Heart right ventricle (tissue), 16 donors: ENCODE measurements around the gene TMEM63C. TPM values are rescaled to one million over a fixed set of nuclear protein-coding genes. Genes with fewer than 3 reads are reported as not detected.
A peak's percentile ranks its signal among the peaks of the same experiment; 100 is the strongest.

Experiments
- ATAC-seq, 8 donors: fragments of 200-7000 bp; cut with Tn5 transposase; one replicate each; pipeline ENCODE4 v1.9.1; 2020; ENCODE audit warnings: mild to moderate bottlenecking in 8 of 8, moderate library complexity in 8 of 8, moderate number of reproducible peaks in 1 of 8
- DNase-seq, 2 donors: peaks; one replicate each; pipeline ENCODE4 v3.0.0-alpha.2; 2020
- H3K27ac ChIP-seq, 10 donors: fragments of 200-600 bp; sonication (generic) in 2 of 10; one replicate each; pipeline versions ENCODE4 v1.5.0 to v1.8.0; 2020 to 2022; ENCODE audit warnings: mild to moderate bottlenecking in 3 of 10
- H3K27me3 ChIP-seq, 7 donors: fragments of 200-600 bp; one replicate each; pipeline ENCODE4 v1.8.0; 2021 to 2022; ENCODE audit warnings: mild to moderate bottlenecking in 2 of 7
- H3K36me3 ChIP-seq, 9 donors: fragments of 200-600 bp; sonication (generic) in 1 of 9; one replicate each; pipeline versions ENCODE4 v1.5.0 to v1.8.0; 2020 to 2022; ENCODE audit warnings: mild to moderate bottlenecking in 2 of 9
- H3K4me1 ChIP-seq, 9 donors: fragments of 200-600 bp; sonication (generic) in 1 of 9; one replicate each; pipeline versions ENCODE4 v1.5.0 to v1.8.0; 2020 to 2022; ENCODE audit warnings: mild to moderate bottlenecking in 4 of 9
- H3K4me3 ChIP-seq, 10 donors: fragments of 200-600 bp; sonication (generic) in 2 of 10; one replicate each; pipeline versions ENCODE4 v1.5.0 to v1.8.0; 2020 to 2022; ENCODE audit warnings: mild to moderate bottlenecking in 7 of 10, moderate library complexity in 2 of 10
- H3K9me3 ChIP-seq, 11 donors: fragments of 200-600 bp in 10 of 11; sonication (generic) in 2 of 11; one replicate each; pipeline versions ENCODE4 v1.5.0 to v1.8.0; 2013 to 2022; ENCODE audit warnings: mild to moderate bottlenecking in 2 of 11, control low read depth in 1 of 11, moderate library complexity in 1 of 11
- CTCF ChIP-seq, 9 donors: fragments of 200-600 bp; sonication (generic) in 2 of 9; IDR thresholded peaks; one replicate each; pipeline versions ENCODE4 v1.5.0 to v1.8.0; 2021 to 2022; ENCODE audit warnings: antibody characterized with exemption in 9 of 9, mild to moderate bottlenecking in 5 of 9, moderate library complexity in 1 of 9
- WGBS, 2 donors: extraction: QIAGEN DNeasy Blood & Tissue Kit; methylation state at CpG; one replicate each; pipeline ENCODE4 v1.1.7; 2013; ENCODE audit warnings: inconsistent platforms in 1 of 2; 5-methylcytosine and 5-hydroxymethylcytosine counted together
- intact Hi-C, 10 donors: fragments of 100-400 bp; cut with DNase I; formaldehyde crosslinking; loops; one replicate each; pipeline versions ENCODE4 v1.11.1 to v1.14.2; 2022
- polyA plus RNA-seq, 2 donors: library from polyadenylated mRNA; stranded (reverse); fragments of 200-250 nt; gene quantifications; one replicate each; pipeline ENCODE4 v1.2.3, GENCODE V29; 2013
- total RNA-seq, 10 donors: library from RNA; stranded (reverse); fragmentation: NEBNext Ultra II Directional in 3 of 10; extraction: Animal tissue kit (Norgen Biotek cat#: 25700) in 3 of 10; gene quantifications; one replicate each; pipeline versions ENCODE4 v1.2.1 to v1.2.4, GENCODE V29; 2021 to 2023
- donor health status: Arrhythmogenic right ventricular cardiomyopathy.
- donor health status: ischemic (EF 13 %, LVEDD 7.1; RV severe dilation, severe dysfunction).
- donor health status: healthy with polysubstance abuse.
- donor health status: DM: no; HTN: yes; CAD: no.
- donor health status: DM: no; HTN: no; CAD: no.
- donor health status: ischemic (EF 25% LVEDD 6.9; RV normal size, moderate dysfunction).
- donor health status: ischemic (EF 25% LVEDD 5.7; RV mildly dilated, moderate dysfunction).
- donor health status: healthy.
- donor health status: DM: yes; HTN: yes; CAD: no.
- donor health status: Ischemic cardiomyopathy.
- donor health status: ischemic (EF 35%, LVEDD 5.7; RV mildly dilated, moderate dysfunction).
- donor health status: nonischemic (EF 11% LVEDD 7.7; RV severe dilation, severe dysfunction).
- donor health status: DM: yes; HTN: yes; CAD: no.
- donor health status: PGD.
- donor health status: ischemic (EF 29% LVEDD 5.4; RV normal size, mild dysfunction).
- donor health status: nonischemic (EF 23%, LVEDD 6.1; RV moderate dilation, normal function).

TMEM63C gene
- total and polyA plus RNA-seq, 12 donors = under 0.01 to 7.2 (median 0.53) TPM

- ATAC-seq (peak in 7 of 8 donors; percentile 34 to 58 (median 53)), DNase-seq (no peak)
- Histone ChIP-seq H3K36me3 (no peaks in the 10 kb centered on the region), H3K9me3 (no peaks in the 10 kb centered on the region), H3K4me1 (peaks cover 7 to 29% (median 26%) of the 10 kb centered on the region in 9 donors), H3K27ac (no peak within 1 kb of the TSS), H3K4me3 (peak within 1 kb of the TSS in 9 of 10 donors; percentile 34 to 53 (median 44)), H3K27me3 (peaks cover 25 to 100% (median 100%) of the 10 kb centered on the region in 7 donors)
- intact Hi-C loops = loop anchor here in 1 of 10 donors (5.0 kb wide), 1 partner anchor 171 kb away; no protein-coding TSS in a partner anchor
- 0 to 1% methylated on average over 74 to 77 of the region's 77 CpGs for WGBS, 2 donors
- TF ChIP-seq CTCF (IDR thresholded peaks at IDR 0.05) = peak in 7 of 9 donors; percentile 13 to 50 (median 41)
Observed at GRCh38 chr14:77141214-77142004, 40.2 kb upstream of the TMEM63C start, which contains the start of gene ZDHHC22. Gene ZDHHC22, minus strand, starts transcription at chr14:77141791. Its CDS starts 2,053 bp downstream, at chr14:77139738.

- 5 to 8% methylated on average over 9 of the region's 9 CpGs for WGBS, 2 donors
- ATAC-seq = no peak
- H3K4me3 ChIP-seq = peak overlapping the region in 5 of 10 donors; percentile 43 to 53 (median 45)
- no peaks in the 10 kb centered on the region for H3K9me3 ChIP-seq
- no peaks in the 10 kb centered on the region for H3K36me3 ChIP-seq
- TF ChIP-seq CTCF (IDR thresholded peaks at IDR 0.05) = no peak
- intact Hi-C loops = loop anchor here in 1 of 10 donors (5.0 kb wide), 1 partner anchor 170 kb away; no protein-coding TSS in a partner anchor
- no peak overlapping the region for H3K27ac ChIP-seq
- H3K4me1 ChIP-seq = peaks cover 7 to 29% (median 26%) of the 10 kb centered on the region in 9 donors
- DNase-seq = no peak
- H3K27me3 ChIP-seq = peaks cover 25 to 100% (median 100%) of the 10 kb centered on the region in 7 donors
Observed at GRCh38 chr14:77142005-77142800, 39.4 kb upstream of the TMEM63C start.

GRCh38 chr14:77143071-77143470, 38.5 kb upstream of the TMEM63C start:
- H3K27ac ChIP-seq = no peak overlapping the region
- H3K36me3 ChIP-seq = no peaks in the 10 kb centered on the region
- TF ChIP-seq CTCF (IDR thresholded peaks at IDR 0.05) = no peak
- DNase-seq = no peak
- intact Hi-C loops = loop anchor here in 1 of 10 donors (5.0 kb wide), 1 partner anchor 169 kb away; no protein-coding TSS in a partner anchor
- ATAC-seq = no peak
- no peaks in the 10 kb centered on the region for H3K9me3 ChIP-seq
- WGBS, 2 donors = 4 to 6% methylated on average over 4 of the region's 4 CpGs
- H3K4me1 ChIP-seq = peaks cover 7 to 29% (median 26%) of the 10 kb centered on the region in 9 donors
- H3K27me3 ChIP-seq = peaks cover 21 to 100% (median 95%) of the 10 kb centered on the region in 7 donors
- no peak overlapping the region for H3K4me3 ChIP-seq
